HepG2 (cell line): Measurements from ENCODE around the gene EMILIN3.

Experiments used
- PHF20 ChIP-seq: sonication (generic); formaldehyde crosslinking; IDR thresholded peaks from 2 replicates; pipeline ENCODE4 v1.5.0; 2020; ENCODE audit warnings: mild to moderate bottlenecking, missing genetic modification reagents
- ZKSCAN1 ChIP-seq: fragments of 150-350 bp; IDR thresholded peaks from 2 replicates; pipeline ENCODE4 v1.6.1; 2014; ENCODE audit warnings: low read length
- ZNF552 ChIP-seq: sonication (generic); formaldehyde crosslinking; IDR thresholded peaks from 2 replicates; pipeline ENCODE4 v1.9.0; 2022; ENCODE audit warnings: missing genetic modification reagents, mild to moderate bottlenecking, borderline replicate concordance

- no peak for TF ChIP-seq ZKSCAN1
- TF ChIP-seq PHF20 (CRISPR knock-in tag): no peak
- no peak for TF ChIP-seq ZNF552 (CRISPR knock-in tag)
Observed at GRCh38 chr20:41353530-41353929, 13.1 kb downstream of the EMILIN3 start.
